Prostate gland (tissue), 2 donors: ENCODE measurements around the gene NUP160. TPM values are rescaled to one million over a fixed set of nuclear protein-coding genes. Genes with fewer than 3 reads are reported as not detected.
"Not testable (repeated sequence)": the region's sequence is repeated elsewhere in the genome, so short reads cannot be mapped to it uniquely, and the experiment has no call there.

ENCODE experiments used
- DNase-seq: peaks from one replicate; pipeline ENCODE4 v3.0.0-alpha.2; 2019; ENCODE audit warnings: low spot score
- H3K27ac ChIP-seq, 2 donors: fragments of 200-600 bp; sonication (generic); 2 replicates each; pipeline ENCODE4 v1.5.1; 2017 to 2019
- H3K27me3 ChIP-seq: fragments of 200-600 bp; sonication (generic); replicated peaks from 2 replicates; pipeline ENCODE4 v1.5.1; 2019; ENCODE audit not compliant: insufficient read depth
- H3K36me3 ChIP-seq, 2 donors: fragments of 200-600 bp; sonication (generic); 1 replicate in 1 of 2; 2 replicates in 1 of 2; pipeline versions ENCODE4 v1.5.1 to v1.8.1; 2017 to 2019
- H3K4me1 ChIP-seq: fragments of 200-600 bp; sonication (generic); replicated peaks from 2 replicates; pipeline ENCODE4 v1.5.1; 2019
- H3K4me3 ChIP-seq, 2 donors: fragments of 200-600 bp; sonication (generic); 2 replicates each; pipeline ENCODE4 v1.5.1; 2017 to 2019
- H3K9me3 ChIP-seq: fragments of 200-600 bp; sonication (generic); 2 replicates; pipeline ENCODE4 v1.5.1; 2017
- POLR2A ChIP-seq: fragments of 450-650 bp; IDR thresholded peaks from one replicate; pipeline ENCODE4 v1.6.1; 2016; ENCODE audit warnings: antibody characterized with exemption, mild to moderate bottlenecking
- POLR2AphosphoS5 ChIP-seq: sonication (generic); formaldehyde crosslinking; IDR thresholded peaks from one replicate; pipeline ENCODE4 v1.6.1; 2017; ENCODE audit warnings: antibody characterized with exemption
- WGBS: methylation state at CpG from one replicate; pipeline ENCODE4 v1.1.5; 2018; 5-methylcytosine and 5-hydroxymethylcytosine counted together
- intact Hi-C: fragments of 100-400 bp; cut with DNase I; formaldehyde crosslinking; loops from one replicate; pipeline ENCODE4 v1.14.2; 2022
- total RNA-seq, 2 donors: library from RNA; depleted of rRNA; stranded (reverse); fragments of >200 nt; gene quantifications; one replicate each; pipeline ENCODE4 v1.1.0, GENCODE V29; 2016
- TF ChIP-seq, protein P1 (sequence below), 4 experiments: fragments of 200-600 bp in 2 of 4; fragments of 450-650 bp in 2 of 4; sonication (generic) in 2 of 4; IDR thresholded peaks; 1 replicate in 3 of 4; 2 replicates in 1 of 4; pipeline ENCODE4 v1.5.1; 2016 to 2019; ENCODE audit warnings: antibody characterized with exemption in 4 of 4, mild to moderate bottlenecking in 2 of 4, moderate library complexity in 2 of 4

The NUP160 gene
- total RNA-seq, 2 donors from 2014 or later: 17.9 to 43.2 TPM

DNA sequence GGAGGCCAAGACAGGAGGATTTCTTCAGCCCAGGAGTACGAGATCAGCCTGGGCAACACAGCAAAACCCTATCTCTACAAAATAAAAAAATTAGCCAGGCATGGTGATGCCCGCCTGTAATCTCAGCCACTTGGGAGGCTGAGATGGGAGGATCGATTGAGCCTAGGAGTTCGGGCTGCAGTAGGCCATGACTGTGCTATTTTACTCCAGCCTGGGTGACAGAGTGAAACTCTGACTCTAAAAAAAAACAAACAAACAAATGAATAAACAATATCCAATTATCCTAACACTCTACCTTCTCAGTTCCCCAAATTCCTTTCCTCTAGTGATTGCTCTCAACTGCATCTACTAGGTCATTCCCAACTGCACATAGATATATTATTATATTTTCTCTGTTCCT lies 5.4 kb downstream of the NUP160 start:
- Histone ChIP-seq H3K9me3 (no peaks in the 10 kb centered on the region), H3K4me1 (no peaks in the 10 kb centered on the region), H3K27me3 (no peaks in the 10 kb centered on the region), H3K27ac (no peak overlapping the region), H3K4me3 (no peak overlapping the region), H3K36me3 (no peaks in the 10 kb centered on the region)
- intact Hi-C loops: no loop called here
- no peak for DNase-seq
- TF ChIP-seq POLR2AphosphoS5 (no peak), POLR2A (no peak)
- TF ChIP-seq, protein P1, sequence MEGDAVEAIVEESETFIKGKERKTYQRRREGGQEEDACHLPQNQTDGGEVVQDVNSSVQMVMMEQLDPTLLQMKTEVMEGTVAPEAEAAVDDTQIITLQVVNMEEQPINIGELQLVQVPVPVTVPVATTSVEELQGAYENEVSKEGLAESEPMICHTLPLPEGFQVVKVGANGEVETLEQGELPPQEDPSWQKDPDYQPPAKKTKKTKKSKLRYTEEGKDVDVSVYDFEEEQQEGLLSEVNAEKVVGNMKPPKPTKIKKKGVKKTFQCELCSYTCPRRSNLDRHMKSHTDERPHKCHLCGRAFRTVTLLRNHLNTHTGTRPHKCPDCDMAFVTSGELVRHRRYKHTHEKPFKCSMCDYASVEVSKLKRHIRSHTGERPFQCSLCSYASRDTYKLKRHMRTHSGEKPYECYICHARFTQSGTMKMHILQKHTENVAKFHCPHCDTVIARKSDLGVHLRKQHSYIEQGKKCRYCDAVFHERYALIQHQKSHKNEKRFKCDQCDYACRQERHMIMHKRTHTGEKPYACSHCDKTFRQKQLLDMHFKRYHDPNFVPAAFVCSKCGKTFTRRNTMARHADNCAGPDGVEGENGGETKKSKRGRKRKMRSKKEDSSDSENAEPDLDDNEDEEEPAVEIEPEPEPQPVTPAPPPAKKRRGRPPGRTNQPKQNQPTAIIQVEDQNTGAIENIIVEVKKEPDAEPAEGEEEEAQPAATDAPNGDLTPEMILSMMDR (IDR thresholded peaks at IDR 0.05): no peak
- WGBS: 93% methylated on average over 4 of the region's 4 CpGs

DNA sequence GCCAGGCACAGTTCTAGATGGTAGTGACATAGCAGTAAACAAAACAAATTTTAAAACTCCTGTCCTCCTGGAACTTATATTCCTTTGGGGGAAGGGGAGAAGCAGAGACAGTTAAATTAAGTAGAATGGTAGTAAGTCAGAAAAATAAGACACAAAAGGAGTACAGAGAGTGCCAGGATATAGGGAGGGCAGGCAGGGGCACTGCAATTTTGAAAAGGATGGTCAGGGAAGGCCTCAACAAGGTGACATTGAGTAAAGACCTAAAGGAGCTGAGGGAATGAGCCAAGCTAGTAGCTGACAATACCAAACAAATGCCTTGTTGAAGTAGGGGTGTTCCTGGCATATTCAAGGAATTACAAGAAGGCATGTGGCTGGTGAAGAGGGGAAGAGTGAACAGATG lies 10.2 kb downstream of the NUP160 start:
- no peak for TF ChIP-seq POLR2AphosphoS5
- TF ChIP-seq, protein P1 (IDR thresholded peaks at IDR 0.05): no peak
- no peak for TF ChIP-seq POLR2A
- Histone ChIP-seq H3K9me3 (no peaks in the 10 kb centered on the region), H3K27ac (no peak overlapping the region), H3K27me3 (no peaks in the 10 kb centered on the region), H3K36me3 (peaks cover 0 to 4% of the 10 kb centered on the region in 2 donors), H3K4me1 (peaks cover 3% of the 10 kb centered on the region), H3K4me3 (no peak overlapping the region)
- intact Hi-C loops: no loop called here
- DNase-seq: no peak

DNA sequence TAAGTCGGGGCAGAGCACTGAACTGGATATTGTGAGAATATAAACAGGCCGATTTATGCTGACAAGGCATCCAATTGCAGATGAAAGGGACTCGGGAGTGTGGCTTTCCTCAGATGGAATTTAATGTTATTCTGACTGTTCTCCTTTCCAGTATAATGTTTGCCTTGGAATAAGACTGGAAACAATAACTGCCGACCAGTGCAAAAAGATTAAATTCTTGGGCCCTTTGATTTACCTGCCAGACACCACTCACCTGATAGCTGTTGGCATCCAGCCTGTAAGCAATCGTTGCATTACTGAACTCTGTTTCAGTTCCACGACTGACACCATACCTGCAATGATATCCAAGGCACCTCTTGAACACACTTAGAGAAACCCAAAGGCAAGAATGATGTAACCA lies 10.9 kb downstream of the NUP160 start:
- Histone ChIP-seq H3K4me3 (no peak overlapping the region), H3K27me3 (no peaks in the 10 kb centered on the region), H3K9me3 (no peaks in the 10 kb centered on the region), H3K27ac (no peak overlapping the region), H3K36me3 (peaks cover 0 to 5% of the 10 kb centered on the region in 2 donors), H3K4me1 (peaks cover 3% of the 10 kb centered on the region)
- no peak for DNase-seq
- intact Hi-C loops: no loop called here
- TF ChIP-seq, protein P1 (IDR thresholded peaks at IDR 0.05): no peak
- TF ChIP-seq POLR2A: no peak
- no peak for TF ChIP-seq POLR2AphosphoS5
- 39% methylated on average over 6 of the region's 6 CpGs for WGBS

DNA sequence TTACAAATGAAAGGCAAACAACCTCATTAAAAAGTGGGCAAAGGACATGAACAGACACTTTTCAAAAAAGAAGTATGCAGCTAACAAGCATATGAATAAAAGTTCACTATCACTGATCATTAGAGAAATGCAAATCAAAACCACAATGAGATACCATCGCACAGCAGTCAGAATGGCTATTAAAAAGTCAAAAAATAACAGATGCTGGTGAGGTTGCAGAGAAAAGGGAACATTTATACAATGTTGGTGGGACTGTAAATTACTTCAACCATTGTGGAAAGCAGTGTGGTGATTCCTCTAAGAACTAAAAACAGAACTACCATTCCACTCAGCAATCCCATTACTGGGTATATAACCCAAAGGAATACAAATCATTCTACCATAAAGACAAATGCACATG lies 18.1 kb downstream of the NUP160 start:
- H3K4me1 ChIP-seq, H3K36me3 ChIP-seq: not testable (repeated sequence)

DNA sequence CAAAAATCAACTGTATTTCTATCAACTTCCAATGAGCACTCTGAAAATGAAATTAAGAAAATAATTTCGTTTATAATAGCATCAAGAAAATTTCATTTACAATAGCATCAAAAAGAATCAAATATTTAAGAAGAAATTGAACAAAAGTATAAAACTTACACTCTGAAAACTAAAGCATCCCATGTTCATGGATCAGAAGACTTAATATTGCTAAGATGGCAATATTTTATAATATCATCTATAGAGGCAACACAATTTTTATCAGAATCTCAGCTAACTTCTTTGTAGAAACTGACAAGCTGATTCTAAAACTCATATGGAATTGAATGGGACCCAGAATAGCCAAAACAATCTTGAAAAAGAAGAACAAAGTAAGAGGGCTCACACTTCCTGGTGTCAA lies 19.9 kb downstream of the NUP160 start:
- no peak for TF ChIP-seq POLR2AphosphoS5
- no peak for TF ChIP-seq POLR2A
- TF ChIP-seq, protein P1 (IDR thresholded peaks at IDR 0.05): no peak
- H3K27me3 ChIP-seq: no peaks in the 10 kb centered on the region
- no peaks in the 10 kb centered on the region for H3K4me1 ChIP-seq
- 95% methylated on average over 1 of the region's 1 CpG for WGBS
- H3K36me3 ChIP-seq: peaks cover 0 to 8% of the 10 kb centered on the region in 2 donors
- no peak overlapping the region for H3K27ac ChIP-seq
- H3K9me3 ChIP-seq: no peaks in the 10 kb centered on the region
- no peak overlapping the region for H3K4me3 ChIP-seq
- DNase-seq: no peak
- intact Hi-C loops: no loop called here

More for the DNA sequence above, 18.1 kb downstream of the NUP160 start:
- H3K9me3 ChIP-seq, H3K27ac ChIP-seq, intact Hi-C loops, H3K27me3 ChIP-seq, DNase-seq, H3K4me3 ChIP-seq: not testable (repeated sequence)
- 85% methylated on average over 1 of the region's 1 CpG for WGBS

DNA sequence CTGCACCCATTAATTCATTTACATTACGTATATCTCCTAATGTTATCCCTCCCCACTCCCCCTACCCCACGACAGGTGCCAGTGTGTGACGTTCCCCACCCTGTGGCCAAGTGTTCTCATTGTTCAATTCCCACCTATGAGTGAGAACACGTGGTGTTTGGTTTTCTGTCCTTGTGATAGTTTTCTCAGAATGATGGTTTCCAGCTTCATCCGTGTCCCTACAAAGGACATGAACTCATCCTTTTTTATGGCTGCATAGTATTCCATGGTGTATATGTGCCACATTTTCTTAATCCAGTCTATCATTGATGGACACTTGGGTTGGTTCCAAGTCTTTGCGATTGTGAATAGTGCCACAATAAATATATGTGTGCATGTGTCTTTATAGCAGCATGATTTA lies 25.5 kb downstream of the NUP160 start:
- not testable (repeated sequence) for H3K36me3 ChIP-seq, DNase-seq

More for the DNA sequence above, 25.5 kb downstream of the NUP160 start:
- H3K9me3 ChIP-seq, H3K27ac ChIP-seq, H3K4me1 ChIP-seq, intact Hi-C loops, H3K4me3 ChIP-seq, H3K27me3 ChIP-seq: not testable (repeated sequence)
- WGBS: 94% methylated on average over 6 of the region's 6 CpGs
